SKM-1 treated with dmso at 0.1 percent for 144 hours (cell line): ENCODE measurements around the gene NALCN.
A peak's percentile ranks its signal among the peaks of the same experiment; 100 is the strongest.

ENCODE experiments used
- DNase-seq: peaks from one replicate; lab custom pipeline; 2025; ENCODE audit not compliant: unreplicated experiment; lab: John Stamatoyannopoulos, UW

Gene NALCN

DNA sequence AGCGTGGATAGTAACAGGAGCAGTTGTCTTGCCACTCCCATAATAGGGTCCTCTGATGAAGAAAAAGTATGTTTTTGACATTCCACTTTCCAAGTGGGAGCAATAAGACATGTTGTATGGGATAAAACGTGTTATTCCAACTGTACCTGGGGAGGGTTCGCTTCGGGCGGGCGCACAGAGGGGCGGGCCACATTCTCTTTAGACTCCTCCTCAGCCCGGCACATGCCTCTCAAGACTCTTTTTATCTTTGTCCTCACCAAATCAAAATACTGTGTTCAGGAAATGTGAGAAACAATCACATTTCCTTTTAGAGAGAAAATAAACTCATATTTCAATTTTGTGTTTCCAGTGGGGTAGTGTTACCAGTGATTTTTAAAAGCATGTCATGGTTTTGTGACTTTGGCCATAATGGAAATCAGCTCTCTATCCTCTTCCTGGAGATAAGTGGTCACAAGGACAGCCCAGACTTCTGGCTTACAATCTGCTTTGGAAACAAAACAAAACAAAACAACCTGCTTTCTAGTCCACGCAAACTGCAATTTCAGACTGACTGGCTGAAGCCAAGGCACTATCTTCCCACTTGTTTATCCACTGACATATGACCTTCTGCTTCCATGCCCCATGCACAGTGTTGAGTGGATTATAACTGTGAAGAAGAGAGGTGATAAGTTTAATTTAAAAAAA, 276.1 kb downstream of the NALCN start:
- no peak for DNase-seq

DNA sequence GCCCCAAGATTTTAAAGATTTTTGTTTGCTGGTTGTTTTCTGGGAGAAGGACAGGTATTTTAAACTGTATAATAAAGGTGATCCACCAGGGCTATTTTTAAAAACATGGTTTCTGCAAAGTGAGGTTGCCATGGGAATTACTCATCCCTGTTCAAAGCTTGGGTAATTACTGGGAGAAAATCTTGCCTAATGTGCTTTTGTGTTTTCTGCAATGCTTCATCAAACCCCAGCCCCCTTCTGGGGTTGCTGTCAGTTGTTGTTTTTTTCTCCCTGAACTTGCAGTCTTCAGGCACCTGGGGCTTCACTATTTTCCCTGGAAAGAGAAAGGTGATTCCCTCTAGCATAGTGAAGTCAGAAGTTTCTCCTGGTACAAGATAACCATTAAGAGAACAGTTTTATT, 277.2 kb downstream of the NALCN start:
- no peak for DNase-seq

GRCh38 chr13:101127741-101128353, 288.5 kb downstream of the NALCN start:
- peak; percentile 46 for DNase-seq

DNA sequence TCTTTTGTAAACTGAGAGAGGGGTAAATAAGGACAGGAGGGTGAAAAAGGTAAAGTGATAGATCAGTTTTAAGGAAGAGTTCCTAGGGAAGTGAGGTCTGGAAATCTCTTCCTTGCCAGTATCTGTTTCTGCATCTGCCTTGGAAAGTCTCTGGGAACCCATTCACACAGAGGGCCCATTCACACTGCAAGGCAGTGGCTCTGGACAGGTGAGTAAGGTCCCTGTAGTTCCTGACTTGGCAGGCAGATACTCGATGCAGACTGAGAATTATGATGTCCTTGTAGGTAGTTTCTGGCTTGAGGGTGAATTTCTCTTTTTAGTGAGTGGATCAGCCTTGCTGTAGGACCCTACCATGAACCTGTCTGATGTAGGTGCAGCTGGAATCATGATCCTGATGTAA, 293.3 kb downstream of the NALCN start:
- DNase-seq = no peak

- DNase-seq = no peak
These were observed 294.7 kb downstream of the NALCN start for GRCh38 chr13:101121608-101122007.

- DNase-seq = no peak
These were observed 296.3 kb downstream of the NALCN start for GRCh38 chr13:101120007-101120406.

- DNase-seq = no peak
These were observed 299.5 kb downstream of the NALCN start for GRCh38 chr13:101116826-101117225.

DNA sequence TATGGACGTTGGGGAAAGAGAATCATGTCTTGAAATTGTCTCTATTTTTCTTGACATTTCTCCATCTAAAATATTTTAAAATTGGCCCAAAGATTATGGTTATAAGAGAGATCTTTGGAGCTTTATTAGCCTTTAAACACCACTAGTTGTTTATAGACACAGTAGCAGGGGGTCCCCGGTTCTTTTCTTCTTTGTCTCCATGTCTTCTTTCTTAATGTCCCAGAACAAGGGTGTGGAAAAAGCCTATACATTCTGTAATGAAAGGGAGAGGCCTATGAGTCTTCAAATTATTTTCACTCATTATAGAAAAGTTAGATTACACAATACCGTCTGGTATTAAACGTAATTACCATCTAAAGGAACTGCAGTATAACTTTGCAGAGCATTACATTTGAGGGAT, 300.0 kb downstream of the NALCN start:
- DNase-seq = no peak

DNA sequence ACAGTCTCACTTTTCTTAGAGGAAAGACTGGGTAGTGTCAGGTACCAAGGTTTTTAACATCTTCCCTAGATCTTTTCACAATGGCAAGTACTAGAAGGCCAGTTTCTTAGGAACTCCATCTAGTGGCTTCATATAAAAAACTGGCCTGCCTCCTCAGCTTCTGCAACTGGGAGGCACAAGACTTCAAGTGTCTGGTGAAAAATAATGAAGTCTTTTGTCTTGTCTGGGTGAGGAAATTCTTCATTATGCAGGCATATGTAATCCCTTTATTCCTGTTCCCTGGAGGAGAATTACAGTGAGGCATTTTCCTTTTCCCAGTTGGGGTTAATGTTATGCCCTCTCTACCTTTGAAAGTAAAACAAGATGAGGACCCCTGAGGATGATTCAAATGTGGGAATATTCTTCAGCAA, 300.5 kb downstream of the NALCN start:
- no peak for DNase-seq

- no peak for DNase-seq
These were observed 304.4 kb downstream of the NALCN start for GRCh38 chr13:101111894-101112293.

DNA sequence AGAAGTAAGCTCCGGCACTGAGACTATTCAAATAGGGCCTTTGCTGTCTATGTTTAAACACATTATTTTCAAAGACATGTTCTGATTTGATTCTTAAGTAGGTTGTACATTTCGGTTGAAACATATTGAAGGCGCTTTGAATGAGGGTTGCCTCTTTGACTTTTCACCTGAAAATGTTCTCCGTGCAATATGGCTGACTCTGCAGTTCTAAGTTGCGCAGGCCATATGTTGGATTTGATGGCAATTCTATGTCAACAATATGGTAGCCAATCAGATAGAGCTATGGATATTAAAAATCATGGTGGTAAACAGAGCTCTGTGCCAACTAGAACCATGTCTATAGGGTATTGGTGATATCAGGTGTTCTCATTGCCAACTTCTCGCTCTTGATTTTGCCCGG, 307.3 kb downstream of the NALCN start:
- DNase-seq = no peak

GRCh38 chr13:101098873-101099272, 317.4 kb downstream of the NALCN start:
- no peak for DNase-seq

DNA sequence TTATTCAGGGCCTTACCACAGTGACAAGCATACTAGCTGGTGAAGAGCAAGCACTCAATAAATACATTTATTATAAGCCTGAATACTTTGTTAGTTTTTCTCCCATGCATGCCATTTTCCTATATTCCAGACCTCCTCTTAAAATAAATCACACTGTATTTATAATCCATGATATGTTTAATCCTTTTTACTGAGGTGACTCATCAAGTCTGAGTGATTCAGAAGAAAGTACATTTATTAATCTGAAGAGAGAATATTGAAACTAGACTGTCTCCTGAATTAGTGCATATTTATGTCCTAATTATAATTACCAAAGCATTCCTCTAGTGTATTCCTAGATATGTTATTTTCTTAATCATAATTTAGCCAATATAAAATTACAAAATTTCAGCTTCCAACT, 323.3 kb downstream of the NALCN start:
- DNase-seq = no peak

- no peak for DNase-seq
These were observed 326.0 kb downstream of the NALCN start for GRCh38 chr13:101090287-101090686.

DNA sequence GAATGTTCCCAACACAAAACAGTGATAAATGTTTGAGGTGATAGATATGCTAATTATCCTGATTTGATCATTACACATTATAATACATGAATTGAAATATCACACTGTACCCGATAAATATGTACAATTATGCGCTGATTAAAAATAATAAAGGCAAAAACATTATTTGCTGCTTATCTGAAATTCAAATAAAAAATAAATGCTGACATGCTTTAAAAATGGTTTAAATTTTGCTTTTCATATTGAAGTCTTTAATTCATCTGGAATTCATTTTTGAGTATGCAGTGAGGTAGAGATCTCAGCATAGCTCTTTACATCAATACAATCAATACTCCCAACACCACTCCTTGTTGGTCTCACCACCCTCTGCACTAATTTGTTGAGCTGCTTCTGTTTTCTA, 330.8 kb downstream of the NALCN start:
- DNase-seq = no peak

GRCh38 chr13:101082441-101082840, 333.9 kb downstream of the NALCN start:
- DNase-seq = no peak

DNA sequence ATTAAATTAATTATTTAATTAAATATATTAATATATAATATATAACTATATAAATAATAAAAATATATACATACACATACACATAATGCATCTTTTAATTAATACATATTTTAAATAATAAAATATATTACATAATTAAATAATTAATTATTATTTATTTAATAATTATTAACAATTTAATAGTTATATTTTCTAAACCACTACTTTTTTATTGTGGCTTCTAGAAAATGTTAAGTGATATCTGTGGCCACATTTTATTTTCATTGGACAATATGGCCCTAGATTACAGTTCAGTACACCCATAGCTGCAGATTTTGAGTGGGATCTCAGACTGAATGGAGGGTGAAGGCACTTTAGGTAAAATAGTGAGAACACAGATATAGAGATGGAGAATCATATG, 335.7 kb downstream of the NALCN start:
- DNase-seq = no peak

DNA sequence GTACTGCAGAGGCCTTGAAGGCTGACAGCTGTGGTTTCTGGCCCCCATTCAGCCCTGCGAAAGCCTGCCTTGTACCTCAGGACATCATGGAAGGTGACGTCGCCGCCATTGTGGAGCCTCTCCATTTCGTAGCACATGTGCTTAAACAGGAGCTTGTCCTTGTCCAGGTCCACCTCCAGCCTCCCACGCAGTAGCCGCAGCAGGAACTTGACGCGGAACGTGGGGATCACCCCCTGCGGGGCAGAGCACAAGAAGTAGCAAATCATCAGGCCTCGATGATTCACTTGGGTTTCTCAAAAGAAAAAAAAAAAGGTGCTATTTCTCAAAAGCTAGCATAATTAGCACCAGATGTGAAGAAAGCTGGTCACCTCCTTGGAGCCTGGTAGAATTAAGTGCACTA, 351.0 kb downstream of the NALCN start:
- DNase-seq = no peak

- no peak for DNase-seq
These were observed 356.5 kb downstream of the NALCN start for GRCh38 chr13:101059793-101060192.

DNA sequence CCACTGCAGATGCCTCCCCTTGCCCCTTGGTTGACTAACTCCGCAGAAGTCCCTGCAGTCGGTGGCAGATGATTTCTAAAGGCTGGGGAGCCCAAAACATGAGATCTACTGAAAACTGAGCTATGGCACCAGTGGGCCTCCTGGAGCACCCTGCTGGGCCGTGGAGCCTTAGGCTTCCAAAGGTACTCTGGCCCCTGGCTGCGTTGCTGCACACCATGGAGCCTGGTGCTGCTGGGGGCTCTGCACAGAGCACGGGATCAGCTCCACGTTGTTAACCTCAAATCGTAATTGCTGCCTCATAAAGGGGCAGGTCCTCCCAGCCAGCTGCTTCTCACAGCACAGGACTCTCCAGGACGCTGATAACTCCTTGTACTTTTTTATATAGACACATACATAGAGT, 357.5 kb downstream of the NALCN start:
- no peak for DNase-seq

DNA sequence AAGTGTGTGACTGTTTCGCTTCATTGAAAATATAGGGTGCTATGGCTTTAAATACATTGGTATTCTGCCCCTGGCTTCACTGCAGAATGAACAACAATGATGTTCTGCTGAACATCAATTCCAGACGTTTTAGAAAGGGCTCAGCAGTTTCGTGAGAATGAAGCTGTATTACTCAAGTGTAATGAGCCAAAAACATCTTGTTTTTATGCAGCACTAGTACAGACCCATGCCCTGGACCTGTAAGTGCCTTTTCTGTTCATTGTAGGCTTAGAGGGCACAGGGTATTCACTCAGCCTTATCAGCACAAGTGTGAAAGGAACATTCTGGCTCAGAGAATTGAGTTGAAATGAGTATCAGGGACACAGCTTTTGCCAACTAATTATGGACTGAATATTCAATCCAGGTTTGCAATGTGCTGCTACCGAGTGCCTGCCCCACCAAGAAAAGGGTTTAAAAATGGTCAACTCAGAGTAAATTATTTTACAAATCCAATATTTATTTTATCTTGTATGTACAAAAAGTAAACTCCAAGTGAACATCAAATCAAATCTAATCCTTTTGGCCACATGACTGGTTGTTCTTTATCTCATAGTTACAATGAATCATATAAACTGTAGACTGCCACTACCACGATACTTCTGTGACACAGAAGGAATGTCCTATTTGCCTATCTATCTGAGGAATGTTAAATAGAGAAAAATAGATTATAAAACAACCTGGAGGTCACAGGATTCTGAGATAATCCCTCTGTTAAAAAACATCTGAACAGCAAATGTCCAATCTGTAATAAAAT, 362.8 kb downstream of the NALCN start:
- no peak for DNase-seq

- no peak for DNase-seq
These were observed 367.0 kb downstream of the NALCN start for GRCh38 chr13:101049166-101049850.
